HG03558 (cell line): ENCODE data around the gene MAD2L1BP.

ENCODE experiments used
- ATAC-seq: cut with Tn5 transposase; IDR thresholded peaks from one replicate; pipeline ENCODE4 v1.9.1; 2021; ENCODE audit warnings: moderate number of reproducible peaks; ENCODE audit not compliant: unreplicated experiment; ENCODE audit errors: extremely low read depth

MAD2L1BP gene

GRCh38 chr6:43678341-43678740 lies 42.7 kb downstream of the MAD2L1BP start:
- ATAC-seq, result no peak

- ATAC-seq, result no peak
Measured at GRCh38 chr6:43679057-43679456, 43.4 kb downstream of the MAD2L1BP start.

DNA sequence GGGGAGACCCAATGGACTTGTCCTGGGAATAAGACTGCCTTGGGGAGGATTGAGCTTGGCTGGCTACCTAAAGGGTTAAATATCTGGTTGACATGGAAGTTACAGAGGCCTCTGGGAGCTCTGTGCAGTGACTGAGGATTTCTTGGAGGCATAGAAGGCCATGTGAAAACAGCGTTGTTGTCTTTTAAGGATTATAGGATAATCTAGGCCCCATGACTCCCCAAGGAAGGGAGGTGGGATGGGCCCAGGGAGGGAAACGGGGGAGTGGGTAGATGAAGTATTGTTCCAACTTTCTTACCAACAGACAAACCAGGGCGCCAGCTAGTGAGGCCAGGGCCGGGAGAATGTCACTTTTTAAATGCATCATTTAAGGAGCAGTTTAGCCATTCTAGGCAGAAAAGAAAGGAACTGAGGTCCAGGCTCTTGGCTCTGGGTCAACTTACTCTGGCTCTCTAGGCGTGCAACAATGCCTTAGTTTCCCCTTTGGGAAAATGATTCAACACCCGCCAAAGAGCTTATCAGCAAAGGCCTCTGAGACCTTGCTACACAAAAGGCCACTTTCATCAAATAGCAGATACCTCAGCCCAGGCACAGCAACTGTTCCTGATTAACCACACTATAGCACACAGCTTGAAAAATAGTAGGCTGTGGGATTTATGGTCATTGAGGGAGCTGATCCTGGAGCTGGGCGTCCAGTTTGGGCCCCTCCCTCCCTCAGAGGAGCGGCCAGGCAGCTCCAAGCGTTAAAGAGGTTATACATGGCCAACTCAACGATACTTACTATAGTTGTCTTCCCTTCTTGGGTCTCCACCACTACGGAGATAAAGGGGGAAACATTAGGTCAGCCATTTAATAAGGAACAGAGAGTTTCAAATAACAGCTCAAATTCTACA lies 44.9 kb downstream of the MAD2L1BP start:
- ATAC-seq, result no peak

GRCh38 chr6:43681303-43681702 lies 45.7 kb downstream of the MAD2L1BP start:
- no peak for ATAC-seq

GRCh38 chr6:43682724-43683429 lies 47.2 kb downstream of the MAD2L1BP start:
- no peak for ATAC-seq

GRCh38 chr6:43683708-43684455 lies 48.2 kb downstream of the MAD2L1BP start:
- no peak for ATAC-seq

DNA sequence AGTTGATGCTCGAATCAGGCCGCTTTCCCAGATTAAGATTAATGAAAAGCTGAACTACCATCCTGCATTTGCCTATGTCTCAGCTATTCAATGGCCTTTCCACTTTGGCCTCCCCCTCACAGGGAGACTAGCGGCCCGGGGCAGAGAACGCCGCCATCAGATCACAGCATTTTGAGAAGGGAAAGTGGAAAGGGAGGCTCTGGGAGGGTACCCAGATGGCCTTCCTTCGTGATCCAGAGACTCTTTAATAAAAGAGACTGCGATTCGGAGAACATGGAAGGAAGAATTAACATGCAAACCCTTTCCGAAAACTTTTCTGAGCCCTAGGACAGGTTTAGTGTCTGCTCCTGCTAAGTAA lies 51.4 kb downstream of the MAD2L1BP start:
- ATAC-seq, result no peak

- ATAC-seq, result peak; percentile 64
Measured at GRCh38 chr6:43687437-43688347, 52.1 kb downstream of the MAD2L1BP start, which contains the start of gene MRPS18A. Gene MRPS18A, minus strand, starts transcription at chr6:43687791. Its CDS starts 12 bp downstream, at chr6:43687779.

DNA sequence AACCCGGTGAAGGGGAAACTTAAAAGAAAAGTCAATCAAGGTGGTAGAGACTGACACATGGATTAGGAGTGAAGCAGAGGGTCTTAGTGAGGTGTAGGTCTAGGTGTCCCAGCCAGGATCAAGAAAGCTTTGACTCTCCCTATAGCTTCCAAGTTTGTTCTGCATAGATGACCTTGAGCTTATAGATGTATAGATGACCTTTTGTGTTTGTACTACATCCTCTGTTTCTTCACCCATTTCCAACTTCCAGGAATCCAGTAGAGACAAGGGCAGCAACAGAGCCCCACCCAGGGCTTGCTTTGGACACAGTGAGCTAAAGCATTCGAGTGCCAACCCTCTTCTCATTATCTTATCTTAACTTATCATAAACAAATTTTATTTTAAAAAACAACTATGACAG lies 53.8 kb downstream of the MAD2L1BP start:
- ATAC-seq, result no peak
